HuH-7.5 (cell line): ENCODE data around the gene SAMSN1.

Experiments
- DNase-seq: peaks from one replicate; pipeline ENCODE4 v3.0.0; 2011; ENCODE audit warnings: low spot score

Gene SAMSN1

DNA sequence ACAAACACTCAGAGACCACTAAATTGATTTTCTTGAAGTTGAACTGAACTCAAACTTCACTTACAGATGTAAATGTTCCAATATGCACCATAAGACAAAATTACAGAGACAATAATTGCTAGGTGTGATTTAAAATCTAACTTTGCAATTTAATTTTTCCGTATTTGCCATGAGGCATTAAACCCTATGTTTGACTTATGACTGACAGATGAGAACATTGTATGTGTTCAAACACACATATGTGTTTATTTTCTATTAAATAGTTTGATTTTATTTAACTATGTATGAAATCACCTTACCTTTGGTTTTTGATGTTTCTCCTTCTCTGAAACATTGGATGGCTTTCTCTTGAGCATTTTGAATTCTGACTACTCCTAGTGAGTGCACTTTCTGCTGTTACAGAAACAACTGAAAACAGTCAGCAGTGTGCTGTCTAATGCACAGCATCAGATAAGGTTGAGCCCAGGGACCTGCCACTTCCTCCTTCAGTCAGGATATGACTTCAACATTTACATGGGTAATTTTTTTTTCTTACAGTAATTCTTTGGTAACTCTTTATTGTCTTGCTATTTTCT lies at the start of gene SAMSN1:
TSS of gene SAMSN1 (minus strand) at position 410 of the 575 bp plus-strand sequence. CDS start at position 356, 54 bp downstream.
- no peak for DNase-seq

DNA sequence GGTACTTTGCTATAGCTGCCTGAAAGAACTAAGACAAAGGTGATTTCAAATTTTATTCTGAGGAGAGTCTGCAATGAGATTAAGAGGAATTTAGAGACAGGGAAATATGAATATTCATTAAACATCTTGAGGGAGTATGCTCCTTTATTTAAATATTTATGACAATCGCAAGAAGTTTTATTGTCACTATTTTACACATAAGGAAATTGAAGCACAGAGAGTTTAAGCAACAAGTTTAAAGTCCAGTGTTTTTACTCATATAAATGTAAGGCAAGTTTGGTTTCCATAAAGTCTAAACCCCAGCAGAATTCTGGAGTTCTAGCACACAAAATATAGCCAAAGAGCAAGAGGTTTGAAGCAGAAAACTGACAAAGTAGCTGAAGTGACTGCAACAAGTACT lies 49.3 kb upstream of the SAMSN1 start:
- no peak for DNase-seq

- no peak for DNase-seq
These were observed 48.9 kb upstream of the SAMSN1 start for GRCh38 chr21:14594967-14595366.

DNA sequence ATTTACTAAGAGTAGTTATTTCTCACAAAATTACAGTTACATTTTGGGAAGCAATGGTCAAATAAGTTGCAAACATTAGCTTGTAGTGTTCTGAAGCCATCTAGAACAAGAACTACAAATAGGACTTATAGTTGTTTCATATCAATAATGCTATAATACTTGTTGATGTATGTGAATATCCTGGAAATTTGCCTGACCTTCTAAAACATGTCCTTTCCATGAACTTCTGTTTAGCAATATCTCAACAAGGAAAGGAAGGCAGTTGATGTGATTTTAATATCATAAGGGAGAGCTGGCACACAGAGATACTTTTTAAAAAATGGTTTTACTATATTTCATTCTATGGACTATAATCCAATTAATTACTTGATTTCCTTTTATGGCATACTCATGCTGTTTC lies 47.1 kb upstream of the SAMSN1 start:
- no peak for DNase-seq

- no peak for DNase-seq
These were observed 46.3 kb upstream of the SAMSN1 start for GRCh38 chr21:14592296-14593000.

DNA sequence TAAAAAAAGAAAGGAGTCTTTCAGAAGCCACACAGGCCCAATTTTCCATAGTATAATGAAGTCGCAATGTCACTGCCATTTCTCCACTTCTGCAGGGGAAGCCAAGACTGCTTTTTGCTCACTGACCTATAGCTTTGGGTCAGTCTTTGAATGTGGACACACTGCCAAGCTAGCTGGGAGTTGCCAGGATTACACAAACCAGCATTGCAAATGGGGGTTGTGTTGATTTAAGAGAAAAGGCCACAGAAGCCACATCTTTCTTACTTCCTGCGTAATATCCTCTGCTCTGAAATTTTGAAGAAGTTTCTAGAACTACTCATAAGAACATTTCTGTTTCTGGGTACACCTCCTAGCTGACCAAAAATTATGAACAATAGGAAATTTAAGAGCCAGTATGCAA lies 45.8 kb upstream of the SAMSN1 start:
- no peak for DNase-seq

DNA sequence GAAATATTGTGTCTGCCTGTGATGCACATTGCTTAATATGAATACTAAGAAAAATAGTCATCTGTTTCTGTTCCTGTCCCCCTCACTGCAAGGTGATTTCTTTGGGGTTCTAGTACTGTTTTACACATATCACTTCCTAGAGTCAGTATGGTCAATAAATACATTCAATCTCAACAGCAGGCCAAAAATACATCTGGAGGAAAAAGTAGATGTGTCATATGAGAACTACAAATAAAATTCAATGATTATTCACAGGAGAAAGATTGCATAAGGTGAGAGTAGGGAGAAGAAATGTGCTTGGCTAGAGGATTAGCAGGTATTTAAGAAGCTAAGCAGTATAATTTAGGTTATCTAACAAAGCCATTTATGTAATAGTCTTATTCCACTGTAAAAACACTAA lies 45.3 kb upstream of the SAMSN1 start:
- DNase-seq = no peak

DNA sequence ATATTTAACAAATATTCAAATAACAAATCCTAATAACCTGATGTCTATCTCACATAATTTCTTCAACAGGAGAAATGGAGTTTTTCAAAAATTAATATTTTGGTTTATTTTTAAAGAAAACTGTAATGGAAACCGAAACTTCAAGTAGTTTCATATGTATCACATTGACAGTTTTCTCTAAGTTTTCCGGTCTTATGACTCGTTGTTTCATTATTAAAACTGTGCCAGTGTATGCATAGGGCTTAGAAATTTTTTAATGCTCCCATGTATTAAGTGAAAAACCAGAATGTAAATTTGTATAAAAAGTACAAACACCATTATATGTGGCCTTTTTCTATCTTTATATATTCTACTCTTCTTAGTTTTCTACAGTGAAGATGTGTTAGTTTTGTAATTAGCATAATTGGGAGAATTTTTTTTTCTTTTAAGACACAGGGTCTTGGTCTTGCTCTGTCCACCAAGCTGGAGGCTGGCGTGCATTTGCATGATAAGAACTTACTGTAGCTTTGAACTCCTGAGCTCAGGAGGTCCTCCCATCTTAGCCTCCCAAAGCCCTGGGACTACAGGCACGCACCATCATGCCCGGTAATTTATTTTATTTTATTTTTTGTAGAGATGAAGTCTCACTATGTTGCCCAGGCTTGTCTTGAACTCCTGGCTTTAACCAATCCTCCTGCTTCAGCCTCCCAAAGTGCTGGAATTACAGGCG lies 43.9 kb upstream of the SAMSN1 start:
- DNase-seq = no peak

DNA sequence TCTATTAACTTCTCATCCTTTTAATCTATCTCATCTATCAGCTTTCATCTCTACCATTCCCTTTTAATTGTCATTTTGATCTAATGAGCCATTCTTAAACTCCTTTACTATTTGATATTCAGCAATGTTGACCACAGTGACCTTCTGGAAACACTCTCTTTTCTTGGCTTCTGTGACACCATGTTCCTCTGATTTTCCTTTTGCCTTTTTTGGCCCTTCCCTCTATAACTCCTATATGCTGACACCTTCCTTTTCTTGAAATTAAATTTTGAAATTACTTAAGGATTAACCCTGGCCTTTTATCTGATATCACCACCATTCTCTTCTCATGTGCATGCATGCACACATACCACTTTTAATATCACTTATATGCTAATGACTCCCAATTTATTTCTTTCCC lies 41.2 kb upstream of the SAMSN1 start:
- DNase-seq = no peak

- no peak for DNase-seq
These were observed 39.0 kb upstream of the SAMSN1 start for GRCh38 chr21:14585122-14585521.

DNA sequence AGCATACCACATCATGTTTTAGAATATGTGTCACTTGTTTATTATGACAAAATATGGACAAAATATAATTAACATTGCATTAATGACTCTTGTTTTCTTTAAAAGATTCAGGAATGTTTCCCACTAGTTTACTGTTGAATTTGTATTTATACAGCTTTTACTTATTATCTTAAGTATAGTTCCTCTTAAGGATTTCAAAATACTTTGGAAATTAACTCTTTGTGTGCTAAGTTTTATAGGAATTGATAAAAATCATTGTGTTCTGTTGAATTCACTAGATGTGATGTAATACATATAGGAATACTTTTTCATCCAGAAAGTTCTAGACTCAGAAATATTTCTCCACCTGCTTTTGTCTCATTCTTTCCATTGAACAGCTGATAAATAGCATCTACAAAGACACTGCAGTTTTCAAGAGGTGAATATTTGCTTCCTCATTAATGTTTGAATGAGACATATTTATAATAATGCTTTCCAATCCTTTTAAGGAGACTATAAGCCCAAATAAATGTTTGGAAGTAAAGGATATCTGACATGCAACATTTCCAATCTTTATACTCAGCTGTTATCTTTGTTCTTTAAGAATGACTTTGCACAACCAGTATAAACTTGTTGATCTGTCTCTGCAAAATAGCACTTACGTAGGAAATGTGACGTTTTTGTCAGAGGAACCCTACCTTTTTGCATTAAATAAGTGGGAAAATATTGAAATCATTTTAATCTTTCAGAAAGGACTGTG lies 38.4 kb upstream of the SAMSN1 start:
- DNase-seq = no peak

- DNase-seq = no peak
These were observed 37.6 kb upstream of the SAMSN1 start for GRCh38 chr21:14583629-14584255.

GRCh38 chr21:14582934-14583628 lies 37.0 kb upstream of the SAMSN1 start:
- no peak for DNase-seq

- no peak for DNase-seq
These were observed 35.9 kb upstream of the SAMSN1 start for GRCh38 chr21:14581902-14582457.

- no peak for DNase-seq
These were observed 27.1 kb upstream of the SAMSN1 start for GRCh38 chr21:14573244-14573643.

DNA sequence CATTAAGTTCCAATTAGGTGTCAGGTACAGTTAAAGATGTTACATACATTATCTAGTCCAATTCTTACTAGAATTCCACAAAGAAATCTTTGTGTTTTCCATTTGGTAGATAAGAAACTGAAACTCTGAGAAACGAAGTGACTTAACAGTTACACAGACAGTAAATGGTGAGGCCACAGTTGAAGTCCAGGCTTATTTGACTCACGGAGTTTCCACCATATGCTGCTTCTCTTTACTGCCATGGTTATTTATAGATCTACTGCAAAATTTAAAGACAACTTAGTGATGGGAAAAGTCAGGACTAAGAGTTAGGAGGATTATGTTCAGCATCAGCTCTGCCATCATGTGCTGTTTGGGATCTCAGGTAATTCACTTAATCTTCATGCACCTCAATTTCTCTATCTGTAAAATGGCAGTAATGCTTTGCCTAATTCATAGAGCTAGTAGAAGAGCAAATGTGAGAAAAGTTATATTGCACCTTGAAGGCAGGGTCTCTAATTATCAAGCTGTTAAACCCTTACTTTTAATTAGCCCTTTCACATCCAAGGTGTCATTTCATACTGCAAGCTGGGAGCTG lies 26.2 kb upstream of the SAMSN1 start:
- no peak for DNase-seq

DNA sequence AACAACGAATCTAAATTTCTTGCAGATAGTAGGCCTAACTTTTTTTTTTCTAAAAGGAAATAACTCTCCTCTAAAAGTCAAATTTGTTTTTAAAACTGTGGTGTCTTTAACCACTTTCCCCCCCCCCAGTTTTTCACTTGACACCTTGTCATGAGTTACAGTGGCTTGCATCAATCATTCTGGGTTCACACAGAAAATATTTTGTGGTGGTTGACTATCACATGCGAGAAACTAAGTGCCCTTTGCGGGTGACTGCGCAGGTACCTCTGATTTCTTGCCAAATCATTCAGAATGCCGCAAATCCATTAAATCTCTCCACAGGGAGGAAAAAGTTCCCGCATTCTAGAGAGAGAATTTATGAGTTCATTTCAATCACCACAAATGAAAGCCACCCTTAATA lies 23.8 kb upstream of the SAMSN1 start:
- no peak for DNase-seq

DNA sequence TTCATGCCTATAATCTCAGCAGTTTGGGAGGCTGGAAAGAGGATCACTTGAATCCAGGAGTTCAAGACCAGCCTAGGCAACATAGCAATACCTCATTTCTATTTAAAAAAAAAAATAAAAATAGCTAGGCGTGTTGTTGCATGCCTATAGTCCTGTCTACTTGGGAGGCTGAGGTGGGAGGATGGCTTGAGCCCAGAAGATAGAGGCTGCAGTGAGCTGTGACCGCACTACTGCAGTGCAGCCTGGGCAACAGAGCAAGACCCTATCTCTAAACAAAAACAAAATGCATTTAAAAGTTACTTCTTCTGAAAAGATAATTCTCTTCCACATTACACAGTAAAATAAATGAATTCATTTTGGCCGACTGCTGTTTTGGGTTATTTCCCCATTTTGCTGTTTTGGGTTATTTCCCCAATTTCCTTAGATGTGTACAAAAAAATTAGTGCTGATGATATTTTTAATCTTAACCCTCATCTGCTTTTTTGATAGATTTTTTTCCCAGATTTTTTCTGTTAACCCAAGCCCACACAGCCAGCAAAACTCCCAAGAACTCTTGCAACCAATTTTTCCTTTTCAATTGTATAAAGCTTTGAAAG lies 23.0 kb upstream of the SAMSN1 start:
- no peak for DNase-seq

GRCh38 chr21:14567331-14568279 lies 21.5 kb upstream of the SAMSN1 start:
- no peak for DNase-seq
